ENCODE results near the gene ME3. TPM values are rescaled to one million over a fixed set of nuclear protein-coding genes. Genes with fewer than 3 reads are reported as not detected.

ME3 gene
- total RNA-seq, 4 donors from 2014 or later: 1.9 to 18.3 (median 5.6) TPM

GRCh38 chr11:86578727-86579405 is 93.5 kb downstream of the ME3 start:
- no peak for TF ChIP-seq CTCF (IDR thresholded peaks at IDR 0.05)
- no peak for TF ChIP-seq POLR2A (IDR thresholded peaks at IDR 0.05)
- Histone ChIP-seq H3K27ac (peak overlapping the region; percentile 16 to 82 (median 50)), H3K9me3 (no peaks in the 10 kb centered on the region), H3K27me3 (peaks cover 0 to 18% (median 0%) of the 10 kb centered on the region in 4 donors), H3K4me3 (no peak overlapping the region), H3K4me1 (peaks cover 0 to 27% (median 9%) of the 10 kb centered on the region in 3 donors), H3K36me3 (no peaks in the 10 kb centered on the region)
- no peak for DNase-seq
- intact Hi-C loops (cut with DNase I): no loop called here
- whole genome bisulfite sequencing, 2 donors: 66 to 68% methylated on average over 2 of the region's 2 CpGs

- Histone ChIP-seq H3K27me3 (peaks cover 0 to 18% (median 0%) of the 10 kb centered on the region in 4 donors), H3K4me3 (no peak overlapping the region), H3K36me3 (no peaks in the 10 kb centered on the region), H3K4me1 (peaks cover 0 to 27% (median 9%) of the 10 kb centered on the region in 3 donors), H3K27ac (peak overlapping the region; percentile 16 to 82 (median 50)), H3K9me3 (no peaks in the 10 kb centered on the region)
- intact Hi-C loops (cut with DNase I): no loop called here
- TF ChIP-seq POLR2A (IDR thresholded peaks at IDR 0.05) (no peak), CTCF (IDR thresholded peaks at IDR 0.05) (no peak)
- DNase-seq: no peak
- 48 to 49% methylated on average over 10 of the region's 10 CpGs for WGBS, 2 donors
These were observed 94.5 kb downstream of the ME3 start for GRCh38 chr11:86577644-86578636.

GRCh38 chr11:86576946-86577624 is 95.3 kb downstream of the ME3 start:
- Histone ChIP-seq H3K27me3 (peaks cover 0 to 22% (median 0%) of the 10 kb centered on the region in 4 donors), H3K27ac (peak overlapping the region in 2 of 4 donors; percentile 62 to 74), H3K4me1 (peaks cover 0 to 27% (median 9%) of the 10 kb centered on the region in 3 donors), H3K9me3 (no peaks in the 10 kb centered on the region), H3K4me3 (no peak overlapping the region), H3K36me3 (no peaks in the 10 kb centered on the region)
- 86 to 89% methylated on average over 1 of the region's 1 CpG for WGBS, 2 donors
- intact Hi-C loops (cut with DNase I): no loop called here
- TF ChIP-seq POLR2A (IDR thresholded peaks at IDR 0.05) (no peak), CTCF (IDR thresholded peaks at IDR 0.05) (no peak)
- no peak for DNase-seq

- WGBS, 2 donors: 47 to 56% methylated on average over 2 of the region's 2 CpGs
These were observed 96.5 kb downstream of the ME3 start for GRCh38 chr11:86575927-86576326.

More at GRCh38 chr11:86575927-86576326, 96.5 kb downstream of the ME3 start:
- TF ChIP-seq POLR2A (IDR thresholded peaks at IDR 0.05) (no peak), CTCF (IDR thresholded peaks at IDR 0.05) (no peak)
- peaks cover 0 to 32% (median 0%) of the 10 kb centered on the region in 4 donors for H3K27me3 ChIP-seq
- DNase-seq: no peak
- no peak overlapping the region for H3K4me3 ChIP-seq
- H3K27ac ChIP-seq: no peak overlapping the region
- intact Hi-C loops (cut with DNase I): no loop called here
- H3K36me3 ChIP-seq: no peaks in the 10 kb centered on the region
- H3K9me3 ChIP-seq: no peaks in the 10 kb centered on the region
- peaks cover 0 to 27% (median 9%) of the 10 kb centered on the region in 3 donors for H3K4me1 ChIP-seq
